CD4-positive, CD25-positive, alpha-beta regulatory T cell (primary cell): ENCODE data around the gene INTS4. TPM values are rescaled to one million over a fixed set of nuclear protein-coding genes. Genes with fewer than 3 reads are reported as not detected.
"Not testable (repeated sequence)": the region's sequence is repeated elsewhere in the genome, so short reads cannot be mapped to it uniquely, and the experiment has no call there.

Source experiments
- ATAC-seq, 2 donors: fragments of 150-1000 bp; cut with Tn5 transposase; one replicate each; pipeline ENCODE4 v1.10.0; 2021; ENCODE audit warnings: low read depth in 2 of 2, moderate number of reproducible peaks in 2 of 2, moderate library complexity in 1 of 2
- DNase-seq, 3 donors: peaks; one replicate each; pipeline versions ENCODE4 v3.0.0 to v3.0.0-alpha.2; 2012 to 2022; ENCODE audit warnings: mixed read lengths in 1 of 3
- H3K27ac ChIP-seq: one replicate; pipeline ENCODE4 v1.7.0; 2013; ENCODE audit warnings: mild to moderate bottlenecking, low read length; ENCODE audit not compliant: insufficient read depth, poor library complexity, severe bottlenecking
- H3K27me3 ChIP-seq: one replicate; pipeline ENCODE4 v1.7.0; 2013; ENCODE audit warnings: low read length; ENCODE audit not compliant: control insufficient read depth, insufficient read depth
- H3K36me3 ChIP-seq: one replicate; pipeline ENCODE4 v1.7.0; 2013; ENCODE audit warnings: mild to moderate bottlenecking, low read length, moderate library complexity; ENCODE audit not compliant: control insufficient read depth, insufficient read depth
- H3K4me1 ChIP-seq: 2 replicates; pipeline ENCODE4 v1.7.0; 2013; ENCODE audit warnings: mild to moderate bottlenecking, low read length; ENCODE audit not compliant: insufficient read depth, control insufficient read depth, poor library complexity, severe bottlenecking
- H3K4me3 ChIP-seq: one replicate; pipeline ENCODE4 v1.7.0; 2013; ENCODE audit warnings: low read depth, mild to moderate bottlenecking, low read length, moderate library complexity
- H3K9me3 ChIP-seq, 2 experiments: 1 replicate in 1 of 2; 2 replicates in 1 of 2; pipeline ENCODE4 v1.7.0; 2013; ENCODE audit warnings: low read length in 2 of 2, mild to moderate bottlenecking in 1 of 2, moderate library complexity in 1 of 2; ENCODE audit not compliant: control insufficient read depth in 2 of 2
- H3K27ac Mint-ChIP-seq, 3 donors: one replicate each; pipeline ENCODE4 v1.8.0; 2020 to 2022; ENCODE audit warnings: mild to moderate bottlenecking in 3 of 3, mixed read lengths in 3 of 3, moderate library complexity in 2 of 3
- H3K27me3 Mint-ChIP-seq: one replicate; pipeline ENCODE4 v1.8.0; 2022; ENCODE audit warnings: mild to moderate bottlenecking, mixed read lengths
- H3K36me3 Mint-ChIP-seq: one replicate; pipeline ENCODE4 v1.8.0; 2020; ENCODE audit warnings: mixed read lengths
- H3K4me1 Mint-ChIP-seq, 4 donors: one replicate each; pipeline ENCODE4 v1.8.0; 2020 to 2022; ENCODE audit warnings: mixed read lengths in 4 of 4, mild to moderate bottlenecking in 1 of 4
- H3K4me3 Mint-ChIP-seq, 4 donors: one replicate each; pipeline ENCODE4 v1.8.0; 2020 to 2022; ENCODE audit warnings: mild to moderate bottlenecking in 4 of 4, mixed read lengths in 4 of 4, moderate library complexity in 3 of 4
- H3K9me3 Mint-ChIP-seq, 7 donors: one replicate each; pipeline ENCODE4 v1.8.0; 2020 to 2022; ENCODE audit warnings: mixed read lengths in 7 of 7, mild to moderate bottlenecking in 3 of 7, moderate library complexity in 2 of 7
- polyA plus RNA-seq, 4 donors: library from polyadenylated mRNA; unstranded; fragments of 300-500 nt; fragmentation: Illumina TruSeq; gene quantifications; one replicate each; pipeline ENCODE4 v1.2.3, GENCODE V29; 2021
- total RNA-seq: library from RNA; stranded (reverse); gene quantifications from one replicate; pipeline ENCODE4 v1.2.3, GENCODE V29; 2022

Gene INTS4
- total and polyA plus RNA-seq, 5 donors from 2014 or later: 35.7 to 71.9 (median 42.7) TPM

- Mint-ChIP-seq H3K4me3 (no peak overlapping the region), H3K36me3 (peaks cover 47% of the 10 kb centered on the region), H3K9me3 (no peaks in the 10 kb centered on the region), H3K27ac (no peak overlapping the region), H3K27me3 (no peaks in the 10 kb centered on the region), H3K4me1 (peaks cover 8 to 12% (median 8%) of the 10 kb centered on the region in 4 donors)
- Histone ChIP-seq H3K27ac (no peak overlapping the region), H3K4me3 (no peak overlapping the region), H3K9me3 (no peaks in the 10 kb centered on the region), H3K4me1 (peaks cover 5% of the 10 kb centered on the region), H3K27me3 (no peaks in the 10 kb centered on the region), H3K36me3 (peaks cover 54% of the 10 kb centered on the region)
- no peak for ATAC-seq
- DNase-seq: no peak
These were observed 110.2 kb downstream of the INTS4 start for GRCh38 chr11:77884186-77884828.

GRCh38 chr11:77883775-77884174 lies 110.7 kb downstream of the INTS4 start:
- Histone ChIP-seq H3K27me3 (no peaks in the 10 kb centered on the region), H3K4me3 (no peak overlapping the region), H3K36me3 (peaks cover 59% of the 10 kb centered on the region), H3K4me1 (peaks cover 7% of the 10 kb centered on the region), H3K27ac (no peak overlapping the region), H3K9me3 (no peaks in the 10 kb centered on the region)
- ATAC-seq (no peak), DNase-seq (no peak)
- H3K4me3 Mint-ChIP-seq: no peak overlapping the region
- no peaks in the 10 kb centered on the region for H3K27me3 Mint-ChIP-seq
- peaks cover 10 to 16% (median 12%) of the 10 kb centered on the region in 4 donors for H3K4me1 Mint-ChIP-seq
- no peaks in the 10 kb centered on the region for H3K9me3 Mint-ChIP-seq
- H3K27ac Mint-ChIP-seq: no peak overlapping the region
- H3K36me3 Mint-ChIP-seq: peaks cover 48% of the 10 kb centered on the region

GRCh38 chr11:77882396-77882795 lies 112.1 kb downstream of the INTS4 start:
- DNase-seq (no peak), ATAC-seq (no peak)
- Histone ChIP-seq H3K27me3 (no peaks in the 10 kb centered on the region), H3K27ac (no peak overlapping the region), H3K9me3 (no peaks in the 10 kb centered on the region), H3K4me1 (peaks cover 7% of the 10 kb centered on the region), H3K36me3 (peaks cover 66% of the 10 kb centered on the region), H3K4me3 (no peak overlapping the region)
- Mint-ChIP-seq H3K27me3 (no peaks in the 10 kb centered on the region), H3K36me3 (peaks cover 45% of the 10 kb centered on the region), H3K9me3 (no peaks in the 10 kb centered on the region), H3K4me3 (no peak overlapping the region), H3K4me1 (peaks cover 10 to 16% (median 12%) of the 10 kb centered on the region in 4 donors), H3K27ac (no peak overlapping the region)

- H3K4me1 Mint-ChIP-seq: peaks cover 10 to 16% (median 12%) of the 10 kb centered on the region in 4 donors
- Histone ChIP-seq H3K9me3 (no peaks in the 10 kb centered on the region), H3K27me3 (no peaks in the 10 kb centered on the region), H3K4me3 (no peak overlapping the region), H3K4me1 (peaks cover 7% of the 10 kb centered on the region), H3K36me3 (peaks cover 66% of the 10 kb centered on the region), H3K27ac (no peak overlapping the region)
- DNase-seq (peak in 2 of 3 donors; percentile 8 to 55), ATAC-seq (peak; percentile 44 to 45)
- no peaks in the 10 kb centered on the region for H3K27me3 Mint-ChIP-seq
- no peak overlapping the region for H3K27ac Mint-ChIP-seq
- H3K9me3 Mint-ChIP-seq: no peaks in the 10 kb centered on the region
- peaks cover 49% of the 10 kb centered on the region for H3K36me3 Mint-ChIP-seq
- no peak overlapping the region for H3K4me3 Mint-ChIP-seq
These were observed 115.2 kb downstream of the INTS4 start for GRCh38 chr11:77879218-77879617.

GRCh38 chr11:77878247-77878646 lies 116.2 kb downstream of the INTS4 start:
- H3K4me3 Mint-ChIP-seq, H3K27ac ChIP-seq, H3K9me3 ChIP-seq, ATAC-seq, H3K4me1 ChIP-seq, H3K9me3 Mint-ChIP-seq, DNase-seq, H3K27me3 Mint-ChIP-seq, H3K27me3 ChIP-seq, H3K27ac Mint-ChIP-seq, H3K4me3 ChIP-seq: not testable (repeated sequence)
- peaks cover 10 to 16% (median 12%) of the 10 kb centered on the region in 4 donors for H3K4me1 Mint-ChIP-seq
- peaks cover 63% of the 10 kb centered on the region for H3K36me3 ChIP-seq
- peaks cover 41% of the 10 kb centered on the region for H3K36me3 Mint-ChIP-seq

GRCh38 chr11:77876045-77876444 lies 118.4 kb downstream of the INTS4 start:
- Mint-ChIP-seq H3K9me3 (no peaks in the 10 kb centered on the region), H3K27ac (peak overlapping the region in 1 of 3 donors; percentile 26), H3K36me3 (peaks cover 45% of the 10 kb centered on the region), H3K27me3 (no peaks in the 10 kb centered on the region), H3K4me1 (peaks cover 10 to 16% (median 12%) of the 10 kb centered on the region in 4 donors), H3K4me3 (no peak overlapping the region)
- ATAC-seq: no peak
- peaks cover 52% of the 10 kb centered on the region for H3K36me3 ChIP-seq
- no peaks in the 10 kb centered on the region for H3K9me3 ChIP-seq
- no peak overlapping the region for H3K27ac ChIP-seq
- no peak overlapping the region for H3K4me3 ChIP-seq
- H3K4me1 ChIP-seq: peaks cover 7% of the 10 kb centered on the region
- no peak for DNase-seq
- no peaks in the 10 kb centered on the region for H3K27me3 ChIP-seq

- no peak overlapping the region for H3K27ac ChIP-seq
- Mint-ChIP-seq H3K4me1 (peaks cover under 1 to 6% (median 2%) of the 10 kb centered on the region in 4 donors), H3K27ac (no peak overlapping the region), H3K27me3 (no peaks in the 10 kb centered on the region), H3K9me3 (no peaks in the 10 kb centered on the region), H3K4me3 (no peak overlapping the region), H3K36me3 (peaks cover 32% of the 10 kb centered on the region)
- peaks cover 49% of the 10 kb centered on the region for H3K36me3 ChIP-seq
- no peaks in the 10 kb centered on the region for H3K27me3 ChIP-seq
- no peak for ATAC-seq
- no peak for DNase-seq
- no peaks in the 10 kb centered on the region for H3K9me3 ChIP-seq
- peaks cover under 1% of the 10 kb centered on the region for H3K4me1 ChIP-seq
- no peak overlapping the region for H3K4me3 ChIP-seq
These were observed 120.3 kb downstream of the INTS4 start for GRCh38 chr11:77874206-77874605.

GRCh38 chr11:77873345-77873744 lies 121.1 kb downstream of the INTS4 start:
- ATAC-seq (no peak), DNase-seq (no peak)
- Mint-ChIP-seq H3K4me3 (no peak overlapping the region), H3K27ac (peak overlapping the region in 1 of 3 donors; percentile 45), H3K27me3 (no peaks in the 10 kb centered on the region), H3K4me1 (no peaks in the 10 kb centered on the region), H3K9me3 (no peaks in the 10 kb centered on the region), H3K36me3 (peaks cover 29% of the 10 kb centered on the region)
- Histone ChIP-seq H3K27ac (no peak overlapping the region), H3K9me3 (no peaks in the 10 kb centered on the region), H3K4me3 (no peak overlapping the region), H3K27me3 (no peaks in the 10 kb centered on the region), H3K4me1 (no peaks in the 10 kb centered on the region), H3K36me3 (peaks cover 40% of the 10 kb centered on the region)
